ENCODE data around the gene PPP1R26. TPM values are rescaled to one million over a fixed set of nuclear protein-coding genes. Genes with fewer than 3 reads are reported as not detected.
"Not testable (repeated sequence)": the region's sequence is repeated elsewhere in the genome, so short reads cannot be mapped to it uniquely, and the experiment has no call there.

The PPP1R26 gene
- total RNA-seq, 1 donor from 2014 or later, result 19.5 TPM

- no peak for DNase-seq
These were observed 26.0 kb downstream of the PPP1R26 start for GRCh38 chr9:135505406-135506187.

GRCh38 chr9:135506327-135507103 lies 26.9 kb downstream of the PPP1R26 start:
- no peak for DNase-seq

- no peak for DNase-seq
These were observed 27.8 kb downstream of the PPP1R26 start for GRCh38 chr9:135507104-135508035.

- no peak for DNase-seq
These were observed 28.7 kb downstream of the PPP1R26 start for GRCh38 chr9:135508211-135508820.

GRCh38 chr9:135509458-135509857 lies 29.9 kb downstream of the PPP1R26 start:
- DNase-seq, result no peak

- no peak for DNase-seq
These were observed 32.6 kb downstream of the PPP1R26 start for GRCh38 chr9:135512241-135512603.

GRCh38 chr9:135512904-135513303 lies 33.3 kb downstream of the PPP1R26 start:
- DNase-seq, result no peak

GRCh38 chr9:135513351-135513846 lies 33.8 kb downstream of the PPP1R26 start:
- DNase-seq, result no peak

GRCh38 chr9:135513906-135514305 lies 34.3 kb downstream of the PPP1R26 start:
- not testable (repeated sequence) for DNase-seq

GRCh38 chr9:135514342-135515082 lies 34.9 kb downstream of the PPP1R26 start:
- no peak for DNase-seq

- no peak for DNase-seq
These were observed 35.7 kb downstream of the PPP1R26 start for GRCh38 chr9:135515083-135515951.

GRCh38 chr9:135516132-135516860 lies 36.7 kb downstream of the PPP1R26 start:
- DNase-seq, result no peak

- no peak for DNase-seq
These were observed 37.8 kb downstream of the PPP1R26 start for GRCh38 chr9:135517407-135517822.

GRCh38 chr9:135519179-135519971 lies 39.8 kb downstream of the PPP1R26 start:
- DNase-seq, result no peak

GRCh38 chr9:135520916-135521607 lies 41.5 kb downstream of the PPP1R26 start, which contains the start of gene LCN1:
Gene LCN1 (plus strand): TSS chr9:135521440. CDS start chr9:135521498, 58 bp downstream.
- DNase-seq, result no peak

- no peak for DNase-seq
These were observed 42.1 kb downstream of the PPP1R26 start for GRCh38 chr9:135521608-135522095.

GRCh38 chr9:135522137-135522877 lies 42.7 kb downstream of the PPP1R26 start:
- DNase-seq, result no peak

Measured in tongue (tissue), 2 donors.